GM19025 (cell line): ENCODE results near the gene ANK3.

Experiments
- ATAC-seq: cut with Tn5 transposase; IDR thresholded peaks from one replicate; pipeline ENCODE4 v1.9.1; 2021; ENCODE audit warnings: mild to moderate bottlenecking, low read depth, moderate library complexity; ENCODE audit not compliant: unreplicated experiment

Gene ANK3

DNA sequence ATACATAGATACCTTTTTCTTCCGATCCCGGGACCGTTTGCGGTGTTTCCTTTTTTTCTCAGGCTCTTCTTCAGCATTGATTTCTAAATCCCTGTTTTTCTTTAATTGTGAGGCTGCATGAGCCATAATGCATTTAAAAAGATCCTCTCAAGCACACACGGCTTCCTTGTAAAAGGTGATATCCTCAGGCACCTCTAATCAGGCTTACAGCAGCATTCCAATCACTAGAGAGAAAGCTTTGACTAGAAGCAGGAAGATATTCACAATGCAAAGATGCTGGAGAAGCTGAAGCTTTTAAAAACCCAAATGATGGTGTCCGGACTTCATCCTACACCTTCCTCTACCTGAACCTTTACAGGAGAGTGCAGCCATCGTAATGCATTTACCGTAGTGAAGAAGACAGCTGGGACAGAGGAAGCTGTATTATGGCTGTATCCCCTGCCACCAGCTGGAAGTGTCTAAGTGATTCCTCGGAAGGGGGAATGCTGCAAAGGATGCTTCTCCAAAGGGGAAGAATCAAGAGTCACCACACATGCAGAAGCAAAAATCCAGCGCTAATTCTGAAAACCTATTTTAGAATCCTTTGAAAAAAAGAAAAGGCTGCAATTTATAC is at the start of gene ANK3:
TSS of gene ANK3 (minus strand) at position 463 of the 613 bp plus-strand sequence. CDS start at position 126, 337 bp downstream.
- ATAC-seq = no peak

DNA sequence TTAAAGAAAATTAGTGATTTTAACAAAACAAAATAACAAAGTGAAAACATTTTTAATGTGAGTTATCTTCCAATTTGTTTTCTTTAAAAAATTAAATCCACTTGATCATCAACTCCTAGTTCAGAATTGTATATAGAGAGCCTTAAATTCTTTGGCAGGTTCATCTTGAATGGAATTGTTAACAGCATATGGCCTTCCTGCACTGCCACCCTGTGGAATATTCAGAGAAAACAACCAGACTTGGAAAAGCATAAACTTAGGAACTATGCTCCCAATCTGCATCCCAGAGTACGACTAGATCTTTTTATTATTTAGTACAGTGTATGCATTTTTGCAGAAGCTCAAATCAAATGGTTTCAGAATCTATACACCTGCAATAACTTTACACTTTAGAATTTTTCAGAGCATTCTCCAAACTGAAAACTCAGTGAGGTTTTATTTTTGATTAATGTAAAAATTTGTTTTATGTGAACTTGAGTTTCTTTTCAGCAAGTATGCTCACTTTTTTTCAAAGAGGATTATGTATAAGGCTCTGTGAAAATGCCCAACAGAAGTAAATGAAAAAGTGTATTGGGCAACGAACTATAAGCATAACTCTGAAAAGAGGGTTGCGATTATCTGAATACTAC is 44.9 kb upstream of the ANK3 start:
- ATAC-seq = no peak

DNA sequence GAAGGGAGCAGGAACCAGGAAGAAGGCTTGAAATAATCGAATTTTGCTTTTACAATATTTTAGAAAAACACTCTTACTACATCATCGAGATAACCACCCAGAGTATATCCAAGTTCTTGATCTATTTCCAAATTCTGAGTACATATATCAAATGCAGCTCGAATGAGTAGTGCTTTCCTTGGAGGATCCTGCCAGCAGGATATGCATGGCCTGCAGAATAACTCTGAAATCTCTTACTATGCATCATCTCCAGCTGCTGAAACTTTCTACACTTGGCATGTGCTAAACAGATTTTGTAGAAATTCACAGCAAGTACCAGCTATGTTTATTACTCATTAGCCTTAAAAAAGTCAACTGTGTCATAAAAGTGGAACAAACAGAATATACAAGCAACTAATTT is 44.0 kb upstream of the ANK3 start:
- ATAC-seq = no peak

DNA sequence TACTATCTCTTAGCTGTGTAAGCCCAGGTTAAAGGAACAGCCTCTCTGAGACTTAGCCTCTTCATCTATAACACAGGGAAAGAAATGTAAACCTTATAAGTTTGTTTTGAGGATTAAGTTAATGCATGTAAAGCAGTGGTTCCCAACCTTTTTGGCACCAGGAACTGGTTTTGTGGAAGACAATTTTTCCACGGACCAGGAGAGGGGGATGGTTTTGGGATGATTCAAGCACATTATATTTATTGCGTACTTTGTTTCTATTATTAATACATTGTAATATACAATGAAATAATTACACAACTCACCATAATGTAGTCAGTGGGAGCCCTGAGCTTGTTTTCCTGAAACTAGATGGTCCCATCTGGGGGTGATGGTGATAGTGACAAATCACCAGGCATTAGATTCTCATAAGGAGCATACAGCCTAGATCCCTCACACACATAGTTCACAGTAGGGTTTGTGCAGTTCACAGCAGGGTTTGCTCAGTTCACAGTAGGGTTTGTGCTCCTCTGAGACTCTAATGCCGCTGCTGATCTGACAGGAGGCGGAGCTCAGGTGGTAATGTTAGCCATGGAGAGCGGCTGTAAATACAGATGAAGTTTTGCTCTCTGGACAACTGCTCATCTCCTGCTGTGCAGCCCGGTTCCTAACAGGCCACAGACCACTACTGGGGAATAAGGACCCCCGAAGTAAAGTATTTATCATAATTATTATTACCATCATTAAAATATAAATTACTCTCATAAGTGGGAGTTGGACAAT is 41.3 kb upstream of the ANK3 start:
- no peak for ATAC-seq

DNA sequence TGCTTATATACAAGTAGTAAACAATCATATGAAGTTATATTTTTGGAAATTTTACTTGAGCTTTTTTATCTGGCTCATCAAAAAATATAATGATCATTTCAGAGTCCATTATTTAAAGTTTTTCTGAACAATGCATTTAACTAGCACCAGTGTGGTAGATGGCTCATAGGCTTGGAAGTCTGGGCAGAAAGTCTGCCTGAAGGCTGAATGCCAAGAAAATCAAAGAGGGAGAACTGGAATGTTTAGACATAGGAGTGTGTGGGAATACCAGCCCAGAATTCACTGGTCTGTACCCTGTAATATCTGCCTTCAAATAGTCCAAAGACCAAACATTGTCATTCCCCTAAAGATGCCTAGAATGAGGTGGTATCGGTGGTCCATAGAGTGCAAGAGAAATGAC is 40.3 kb upstream of the ANK3 start:
- ATAC-seq = no peak

DNA sequence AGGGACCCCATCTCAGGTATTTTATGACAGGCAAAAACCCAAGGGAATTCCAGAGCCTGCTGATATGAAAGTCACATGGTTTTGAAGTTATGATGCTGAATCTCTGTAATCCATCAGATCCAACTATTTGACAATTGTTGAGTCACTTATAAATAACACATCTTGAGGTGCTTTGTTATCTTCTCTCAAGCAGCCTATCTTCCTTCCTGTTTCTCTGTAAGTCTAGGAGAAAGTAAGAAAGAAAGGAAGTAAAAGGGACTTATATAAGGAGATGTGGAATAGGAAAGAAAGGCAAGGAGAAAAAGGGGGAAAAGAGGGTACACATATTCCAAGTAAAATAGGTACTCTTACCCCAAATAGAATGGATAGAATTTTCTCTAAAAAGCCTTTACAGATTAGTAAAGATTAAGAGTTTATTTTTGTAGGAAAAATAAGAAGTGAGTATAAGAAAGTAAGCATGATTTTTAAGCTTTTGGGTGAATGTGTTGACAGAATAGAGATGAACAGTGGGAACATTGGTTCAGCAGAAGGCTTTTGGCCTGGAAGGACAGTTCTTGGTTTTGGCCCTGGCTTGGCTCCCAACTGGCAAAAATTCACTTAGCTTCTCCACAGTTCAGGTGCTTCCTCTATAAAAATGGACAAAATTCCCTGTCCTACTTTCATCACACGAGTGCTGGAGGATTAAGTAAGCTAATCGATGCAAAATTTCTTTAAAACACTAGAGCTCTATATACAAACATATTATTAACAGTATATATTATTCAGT is 39.6 kb upstream of the ANK3 start:
- ATAC-seq = no peak

DNA sequence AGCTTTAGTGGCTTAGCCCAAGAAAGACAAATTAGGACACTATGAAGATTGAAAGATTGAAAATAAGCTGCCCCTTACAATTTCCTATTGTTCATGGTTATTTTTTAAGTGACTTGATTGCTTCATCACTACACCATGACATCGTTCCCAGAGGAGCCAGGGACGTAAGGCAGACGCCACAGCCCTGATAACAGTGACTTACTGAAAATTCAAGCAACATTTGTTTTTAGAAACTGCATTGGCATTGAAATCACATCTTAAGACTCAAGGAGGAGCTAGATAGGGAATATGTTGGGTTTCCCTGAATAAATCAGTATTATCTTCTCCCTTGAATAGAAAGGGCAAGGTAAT is 38.7 kb upstream of the ANK3 start:
- ATAC-seq = no peak

DNA sequence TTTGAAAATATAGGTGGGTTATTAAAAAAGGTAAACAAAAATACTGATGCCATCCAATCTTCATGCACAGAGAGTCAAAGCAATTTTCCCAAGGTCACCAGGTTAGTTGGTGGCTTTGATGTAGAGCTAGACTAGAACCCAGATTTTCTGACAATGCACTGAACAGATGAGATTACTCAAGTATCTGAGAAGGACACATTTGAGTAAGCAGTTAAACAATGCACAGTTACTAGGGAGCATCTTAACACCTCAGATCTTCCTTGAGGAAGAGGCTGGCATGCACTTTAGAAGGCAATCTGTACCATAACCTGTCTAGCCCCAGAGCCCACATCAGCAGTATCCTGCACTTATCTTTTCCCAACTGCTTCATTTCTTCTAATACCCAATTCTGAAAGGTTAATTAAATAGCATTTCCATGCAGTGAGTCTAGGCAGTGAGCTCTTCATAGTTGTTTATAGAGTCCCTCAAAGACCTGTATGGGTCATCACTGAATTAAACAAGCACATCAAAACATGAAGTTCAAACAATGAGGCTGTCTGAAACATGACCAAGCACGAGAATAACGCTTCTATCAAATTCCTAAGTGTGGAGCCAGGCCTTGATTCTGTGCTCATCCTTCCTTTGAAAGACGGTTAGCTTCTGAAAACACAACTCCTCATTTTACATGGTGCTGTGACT is 38.2 kb upstream of the ANK3 start:
- no peak for ATAC-seq

DNA sequence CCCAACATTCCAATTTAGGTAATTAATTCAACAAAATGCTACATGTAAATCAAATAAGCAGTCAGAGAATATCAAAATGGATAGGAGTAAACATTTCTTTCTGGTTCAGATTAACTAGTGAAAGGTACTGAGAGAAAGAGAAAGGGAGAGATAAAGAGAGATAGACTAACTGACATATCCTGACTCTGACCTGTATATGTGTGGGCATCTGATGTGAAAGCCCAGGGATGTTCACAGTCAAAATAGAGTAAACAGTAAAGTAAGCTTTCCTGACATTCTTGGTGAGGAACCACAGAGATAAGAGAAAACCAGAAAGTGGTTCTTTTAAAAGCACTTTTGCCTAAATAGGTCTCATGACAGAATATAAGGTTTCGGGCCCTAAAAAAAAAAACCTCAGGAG is 37.5 kb upstream of the ANK3 start:
- no peak for ATAC-seq

DNA sequence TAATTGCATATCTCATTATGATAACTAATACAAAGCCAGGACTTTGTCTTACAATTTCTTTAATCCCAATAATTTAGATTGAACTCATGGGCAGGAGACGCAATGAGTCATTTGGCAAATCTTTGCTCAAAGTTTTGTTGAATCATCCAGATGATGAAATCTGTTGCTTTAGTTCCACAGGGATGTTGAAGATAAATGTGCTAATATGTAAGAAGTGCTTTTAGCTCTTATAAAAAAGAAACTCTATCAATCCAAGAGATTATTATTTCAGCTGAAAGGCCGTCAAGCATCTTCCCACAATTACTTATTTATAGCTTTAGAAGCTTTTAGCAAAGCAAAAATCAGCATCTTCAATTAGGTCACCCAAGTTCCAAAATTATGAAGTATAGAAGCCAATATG is 36.8 kb upstream of the ANK3 start:
- no peak for ATAC-seq

DNA sequence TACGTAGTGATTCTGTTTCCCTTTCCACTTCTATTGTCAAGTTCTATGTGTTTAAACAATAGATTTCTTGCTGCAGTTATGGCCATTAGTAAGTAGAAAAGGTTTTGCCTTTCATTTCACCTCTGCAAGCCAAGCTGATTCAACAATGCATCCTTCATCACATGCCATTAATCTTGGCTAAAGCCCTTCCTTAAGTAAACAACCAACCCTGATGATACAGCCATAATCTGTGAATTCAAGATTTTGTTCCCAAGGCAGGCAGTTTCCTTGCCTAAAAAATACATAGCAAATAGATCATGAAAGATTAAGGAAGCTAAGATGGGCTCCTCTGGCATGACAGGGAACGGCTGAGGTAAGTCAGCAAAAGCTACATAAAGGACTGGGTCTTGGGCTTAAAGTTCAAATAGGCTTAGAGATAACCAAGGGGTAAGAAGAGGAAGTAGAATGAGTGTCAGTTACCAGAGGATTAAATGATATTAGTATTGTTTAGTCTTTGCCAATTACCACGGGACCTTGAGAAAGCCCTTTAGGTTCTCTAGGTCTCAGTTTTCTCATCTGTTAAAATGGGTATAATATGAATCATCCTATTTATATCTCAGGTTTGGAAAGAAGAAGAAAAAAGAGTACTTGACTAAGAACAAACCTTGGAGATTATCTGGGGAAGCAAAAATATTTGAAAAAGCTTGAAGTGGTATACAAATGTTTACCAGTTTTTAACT is 35.9 kb upstream of the ANK3 start:
- ATAC-seq = no peak

DNA sequence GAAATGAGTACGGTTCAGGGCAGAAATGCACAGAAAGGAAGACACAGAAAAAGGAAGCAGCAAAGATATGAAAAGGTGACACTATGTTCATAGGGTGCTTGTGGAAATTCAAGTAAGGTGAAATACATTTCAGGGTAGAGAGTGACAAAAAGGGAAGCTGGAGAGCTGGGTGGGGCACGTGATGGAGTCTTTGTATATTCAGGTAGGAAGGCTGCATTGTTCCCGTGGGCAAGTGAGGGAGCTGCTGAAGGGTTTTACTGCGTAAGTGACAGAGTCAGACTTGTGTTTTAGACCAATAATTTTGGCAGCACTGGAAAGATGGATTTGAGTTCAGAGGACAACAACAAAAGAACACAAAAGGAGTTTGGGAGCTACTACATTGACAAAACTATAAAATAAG is 35.3 kb upstream of the ANK3 start:
- no peak for ATAC-seq

DNA sequence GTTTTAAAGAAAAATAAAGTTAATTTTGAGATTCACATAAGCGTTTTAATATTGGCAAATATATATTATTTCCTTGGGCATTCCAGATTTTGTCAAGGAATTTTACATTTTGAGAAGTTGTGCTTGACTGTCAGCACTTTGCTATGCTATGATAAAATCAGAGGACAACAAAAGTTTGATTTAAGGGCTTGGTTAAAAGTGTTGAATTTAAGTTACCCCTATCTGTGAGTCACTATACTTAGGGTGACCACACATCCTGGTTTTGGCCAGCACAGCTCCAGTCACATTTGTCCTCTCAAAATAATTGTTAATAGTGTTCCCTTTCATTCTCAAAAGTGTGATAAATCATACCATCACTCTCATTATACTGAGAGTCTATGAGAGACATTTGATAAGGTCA is 34.2 kb upstream of the ANK3 start:
- no peak for ATAC-seq

DNA sequence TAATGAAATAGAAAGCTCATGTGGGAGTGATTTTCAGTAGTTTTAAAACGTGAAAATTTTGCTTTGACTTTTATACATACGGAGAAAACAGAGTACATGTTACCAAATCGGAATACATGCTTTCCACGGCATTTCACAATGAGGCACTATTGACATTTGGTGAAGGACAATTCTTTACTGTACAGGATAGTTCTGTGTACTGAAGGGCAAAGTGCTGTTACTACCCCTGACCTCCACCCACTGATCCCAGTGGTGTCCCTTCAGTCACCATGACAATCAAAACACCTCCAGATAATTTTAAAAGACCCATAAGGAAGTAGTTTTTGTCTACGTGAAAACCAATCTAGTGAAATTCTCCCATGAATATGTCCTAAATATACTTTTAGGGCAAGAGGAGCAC is 33.1 kb upstream of the ANK3 start:
- ATAC-seq = no peak

DNA sequence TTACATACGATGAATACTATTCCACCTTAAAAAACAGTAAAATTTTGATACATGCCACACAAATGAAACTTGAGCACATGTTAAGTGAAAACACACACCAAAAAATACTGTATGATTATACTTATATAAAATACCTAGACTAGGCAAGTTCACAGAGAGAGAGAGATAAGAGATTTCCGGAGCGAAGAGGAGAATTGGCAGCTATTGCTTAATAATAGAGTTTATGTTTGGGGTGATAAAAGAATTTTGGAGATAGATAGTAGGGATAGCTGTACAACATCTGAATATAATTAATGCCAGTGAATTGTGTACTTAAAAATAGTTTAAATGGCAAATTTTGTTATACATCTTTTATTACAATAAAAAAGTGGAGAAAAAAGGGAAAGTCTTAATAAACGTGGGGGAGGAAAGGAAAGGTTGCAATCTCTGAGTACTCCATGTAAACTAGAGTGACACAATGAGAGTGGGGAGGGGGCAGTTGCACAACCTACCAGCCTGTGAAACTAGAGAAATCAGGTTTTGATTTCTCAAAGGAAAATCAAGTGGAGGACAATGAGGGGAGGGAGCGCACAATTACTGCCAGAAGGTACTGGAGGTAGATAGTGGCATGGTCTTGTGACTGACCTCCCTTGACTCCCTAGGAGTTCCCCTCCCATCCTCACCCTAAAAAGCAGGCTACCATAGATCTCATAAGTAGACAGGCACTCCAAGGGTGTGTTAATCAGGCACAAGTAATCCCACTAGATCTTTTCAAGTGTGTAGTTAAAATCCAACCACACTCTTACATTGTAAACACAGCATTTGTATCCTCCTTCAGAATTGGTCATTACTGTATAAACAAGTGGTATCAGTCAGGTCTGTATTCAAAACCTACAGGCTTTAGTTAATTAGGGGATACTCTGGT is 31.6 kb upstream of the ANK3 start:
- no peak for ATAC-seq

DNA sequence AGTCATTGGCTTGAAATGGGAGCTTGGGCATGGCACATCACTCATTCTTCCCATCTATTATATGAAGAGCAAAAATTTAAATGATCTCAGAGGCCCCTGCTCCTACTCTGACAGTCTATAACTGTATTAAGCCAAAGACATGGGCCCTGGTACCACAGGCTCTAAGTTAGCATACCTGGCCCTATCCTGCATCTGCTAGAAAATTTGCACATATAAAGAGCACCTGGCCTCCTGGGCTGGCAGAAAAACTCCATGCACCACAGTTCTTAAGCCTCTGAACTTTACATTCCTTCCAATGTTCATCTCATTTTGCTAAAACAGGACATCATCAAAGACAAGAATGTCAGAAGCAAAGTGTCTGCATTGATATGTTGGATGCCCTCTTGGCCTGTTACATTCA is 29.6 kb upstream of the ANK3 start:
- no peak for ATAC-seq

DNA sequence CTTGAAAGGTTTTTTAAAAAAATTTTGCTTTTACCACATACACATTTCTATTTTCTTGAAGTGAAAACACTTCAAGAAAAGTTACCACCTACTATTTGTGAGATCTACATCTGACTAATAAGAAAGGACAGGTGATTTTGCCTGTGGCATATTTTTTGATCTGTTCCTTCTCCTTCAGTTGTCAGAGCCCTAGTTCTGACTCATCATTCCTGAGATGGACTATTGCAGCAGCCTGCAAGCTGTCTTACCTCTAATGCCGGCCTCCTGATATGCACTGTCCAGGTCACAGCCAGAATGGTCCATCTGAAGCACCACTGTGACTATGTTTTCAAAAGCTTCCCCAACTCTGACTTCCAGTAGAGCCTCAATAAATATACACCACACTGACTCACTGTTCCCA is 28.2 kb upstream of the ANK3 start:
- no peak for ATAC-seq

DNA sequence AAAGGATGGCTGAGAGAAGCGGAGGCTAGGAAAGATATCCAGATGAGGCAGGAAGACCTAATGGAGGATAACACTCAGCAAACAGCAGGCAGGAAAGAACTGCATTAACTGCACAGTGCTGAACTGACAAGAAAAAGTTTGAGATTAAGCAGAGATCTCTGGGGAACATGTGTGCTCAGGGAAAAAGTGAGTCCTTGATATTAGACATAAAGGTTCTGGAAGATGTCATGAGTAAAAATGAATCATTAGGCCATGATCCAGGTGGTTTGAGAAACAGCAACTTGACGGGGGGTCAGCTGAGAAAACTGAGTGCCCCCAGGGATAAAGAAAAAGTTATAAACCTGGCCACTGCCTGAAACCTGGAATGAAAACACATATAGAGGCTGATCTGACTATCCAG is 27.3 kb upstream of the ANK3 start:
- ATAC-seq = no peak
